Ishikawa (cell line): ENCODE measurements around the gene KMT5C.

Source experiments
- CEBPB ChIP-seq: IDR thresholded peaks from 2 replicates; pipeline ENCODE4 v1.6.1; 2012
- CREB1 ChIP-seq: IDR thresholded peaks from 2 replicates; pipeline ENCODE4 v1.6.1; 2012; ENCODE audit warnings: low read depth
- EP300 ChIP-seq: IDR thresholded peaks from 2 replicates; pipeline ENCODE4 v1.6.1; 2012; ENCODE audit warnings: borderline replicate concordance
- FOXM1 ChIP-seq: IDR thresholded peaks from 2 replicates; pipeline ENCODE4 v1.6.1; 2012; ENCODE audit warnings: low read depth, borderline replicate concordance
- TAF1 ChIP-seq: IDR thresholded peaks from 2 replicates; pipeline ENCODE4 v1.6.1; 2012; ENCODE audit warnings: low read depth, mild to moderate bottlenecking
- TCF12 ChIP-seq: IDR thresholded peaks from 2 replicates; pipeline ENCODE4 v1.6.1; 2012; ENCODE audit warnings: low read depth
- USF1 ChIP-seq: IDR thresholded peaks from 2 replicates; pipeline ENCODE4 v1.6.1; 2012
- YY1 ChIP-seq: IDR thresholded peaks from 2 replicates; pipeline ENCODE4 v1.6.1; 2012; ENCODE audit warnings: low read depth

- TF ChIP-seq CREB1 (no peak), USF1 (no peak), EP300 (no peak), TAF1 (no peak), FOXM1 (no peak), TCF12 (no peak), CEBPB (no peak), YY1 (no peak)
Observed at GRCh38 chr19:55333870-55334269, 5.8 kb upstream of the KMT5C start.
